Stimulated activated CD4-positive, alpha-beta T cell treated with anti-CD3 and anti-CD28 coated beads, TNF-alpha, amount 100 ng/mL, for 24 hours (primary cell): Measurements from ENCODE around the gene FAM222B.

Experiments
- DNase-seq, 3 experiments: peaks; one replicate each; pipeline ENCODE4 v3.0.0-alpha.2; 2020; ENCODE audit warnings: low read depth in 3 of 3

Gene FAM222B

GRCh38 chr17:28774206-28774605 is 68.4 kb downstream of the FAM222B start:
- DNase-seq: no peak

GRCh38 chr17:28773736-28774135 is 68.9 kb downstream of the FAM222B start:
- DNase-seq: no peak

- DNase-seq: no peak
Measured at GRCh38 chr17:28765038-28765437, 77.6 kb downstream of the FAM222B start.

GRCh38 chr17:28763804-28764266 is 78.8 kb downstream of the FAM222B start:
- peak; percentile 49 to 74 (median 67) for DNase-seq

- no peak for DNase-seq
Measured at GRCh38 chr17:28763137-28763799, 79.3 kb downstream of the FAM222B start.

- DNase-seq: no peak
Measured at GRCh38 chr17:28760601-28761562, 81.7 kb downstream of the FAM222B start.

DNA sequence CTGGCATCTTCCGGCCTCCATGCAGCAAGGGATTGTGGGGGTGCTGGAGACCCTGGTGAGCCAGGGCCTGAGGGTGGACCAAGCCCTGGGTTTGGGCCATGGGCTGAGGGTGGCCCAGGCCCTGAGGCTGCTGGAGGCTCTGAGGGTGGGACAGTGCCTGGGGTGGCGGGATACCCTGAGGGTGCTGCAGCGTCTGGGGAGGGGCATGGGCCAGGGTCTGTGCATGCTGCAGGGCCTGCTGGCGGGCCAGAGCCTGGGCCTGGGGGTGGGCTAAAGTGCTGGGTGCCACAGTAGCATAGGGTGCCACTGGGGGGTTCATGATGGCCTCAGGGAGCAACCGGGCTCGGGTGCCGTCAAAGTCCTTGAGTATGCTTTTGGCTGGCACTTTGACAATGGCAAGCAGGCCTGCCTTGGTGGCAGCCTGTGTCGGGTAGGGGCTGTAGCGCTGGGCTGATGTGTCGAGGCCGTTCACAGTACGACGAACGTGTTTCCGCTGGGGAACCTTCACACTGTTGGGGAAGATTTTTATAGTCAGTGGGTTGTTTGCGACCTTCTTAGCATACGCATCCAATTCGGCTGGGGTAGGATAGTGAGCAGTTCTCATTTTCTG is 83.2 kb downstream of the FAM222B start:
- no peak for DNase-seq

- no peak for DNase-seq
Measured at GRCh38 chr17:28758411-28759121, 84.0 kb downstream of the FAM222B start.

- no peak for DNase-seq
Measured at GRCh38 chr17:28756049-28756804, 86.4 kb downstream of the FAM222B start.

DNA sequence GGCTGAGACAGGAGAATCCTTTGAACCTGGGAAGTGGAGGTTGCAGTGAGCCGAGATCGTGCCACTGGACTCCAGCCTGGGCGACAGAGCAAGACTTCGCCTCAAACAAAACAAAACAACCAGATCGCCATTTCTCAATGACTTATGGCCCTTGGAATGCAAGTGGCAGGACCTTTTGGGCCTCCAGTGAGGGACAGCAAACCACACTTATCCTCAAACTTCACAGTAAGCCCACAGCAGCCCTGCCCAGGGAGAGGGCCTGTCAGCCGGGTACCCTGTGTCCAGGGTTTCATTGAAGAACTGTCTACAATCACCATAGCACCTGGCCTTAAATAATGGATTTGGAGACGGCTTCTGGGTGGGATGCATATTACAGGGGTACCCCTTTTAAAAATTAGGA is 87.1 kb downstream of the FAM222B start:
- no peak for DNase-seq

DNA sequence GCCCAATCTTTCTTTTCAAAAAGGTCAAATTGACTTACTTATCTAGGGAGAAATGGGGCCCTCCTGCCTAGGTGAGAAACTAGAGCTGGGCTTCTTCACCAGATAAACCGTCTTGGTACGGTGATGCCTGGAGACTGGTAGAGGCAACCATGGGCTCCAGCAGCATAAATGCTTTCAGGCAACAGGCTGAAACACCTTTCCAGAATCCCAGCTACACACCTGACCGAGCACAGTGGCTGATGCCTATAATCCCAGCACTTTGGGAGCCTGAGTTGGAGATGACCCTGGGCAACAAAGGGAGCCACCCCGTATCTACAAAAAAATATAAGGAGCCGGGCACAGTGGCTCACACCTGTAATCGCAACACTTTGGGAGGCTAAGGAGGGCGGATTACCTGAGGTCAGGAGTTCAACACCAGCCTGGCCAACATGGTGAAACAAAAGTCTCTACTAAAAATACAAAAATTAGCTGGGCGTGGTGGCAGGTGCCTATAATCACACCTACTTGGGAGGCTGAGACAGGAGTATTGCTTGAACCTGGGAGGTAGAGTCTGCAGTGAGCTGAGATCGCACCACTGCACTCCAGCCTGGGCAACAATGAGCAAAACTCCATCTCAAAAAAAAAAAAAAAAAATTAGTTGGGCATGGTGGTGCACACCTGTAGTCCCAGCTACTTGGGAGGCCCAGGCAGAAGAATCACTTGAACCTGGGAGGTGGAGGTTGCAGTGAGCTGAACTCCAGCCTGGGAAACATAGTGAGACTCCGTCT is 90.8 kb downstream of the FAM222B start:
- no peak for DNase-seq

DNA sequence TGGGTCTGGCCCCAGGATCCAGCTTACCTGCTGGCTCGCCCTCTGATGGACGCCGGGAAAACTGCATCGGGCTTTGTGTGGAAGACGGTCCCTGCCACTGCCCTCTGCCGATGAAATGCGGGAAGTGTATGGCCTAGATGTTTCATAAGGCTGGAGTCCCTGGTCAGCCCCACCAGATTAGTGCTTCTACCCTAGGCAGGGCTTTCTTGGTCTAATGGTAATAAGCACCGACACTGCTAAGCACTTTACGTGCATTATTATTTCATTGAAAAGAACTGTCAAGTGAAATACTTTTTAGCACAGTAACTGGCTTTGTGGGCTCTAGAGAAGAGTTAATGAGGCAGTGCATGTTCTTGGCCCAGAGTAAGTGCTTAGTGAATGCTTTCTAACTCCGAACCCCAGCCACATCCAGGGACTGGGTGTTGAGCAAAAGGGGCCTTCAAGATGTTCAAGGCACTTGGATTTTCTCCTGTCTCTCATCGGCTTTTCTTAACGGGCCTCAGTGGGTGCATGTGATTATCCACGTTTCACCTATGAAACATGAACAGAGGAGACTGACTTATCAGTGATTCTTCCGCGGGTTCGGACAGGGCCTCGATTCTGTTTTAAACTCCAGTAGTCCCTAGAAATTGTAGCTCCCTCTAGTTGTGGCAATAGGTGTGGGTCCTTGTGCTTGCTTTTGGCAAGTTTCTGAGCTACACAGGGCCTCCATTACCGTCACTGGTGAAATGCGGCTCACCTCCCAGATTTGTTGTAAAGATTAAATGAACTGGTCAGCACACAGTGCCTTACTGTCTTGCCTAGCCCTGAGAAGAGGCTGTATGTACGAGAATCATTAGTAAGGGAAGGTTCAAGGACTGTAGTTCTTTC is 92.2 kb downstream of the FAM222B start:
- peak; percentile 69 to 88 (median 85) for DNase-seq

- no peak for DNase-seq
Measured at GRCh38 chr17:28749516-28750177, 92.9 kb downstream of the FAM222B start.

- no peak for DNase-seq
Measured at GRCh38 chr17:28748852-28749515, 93.6 kb downstream of the FAM222B start.

DNA sequence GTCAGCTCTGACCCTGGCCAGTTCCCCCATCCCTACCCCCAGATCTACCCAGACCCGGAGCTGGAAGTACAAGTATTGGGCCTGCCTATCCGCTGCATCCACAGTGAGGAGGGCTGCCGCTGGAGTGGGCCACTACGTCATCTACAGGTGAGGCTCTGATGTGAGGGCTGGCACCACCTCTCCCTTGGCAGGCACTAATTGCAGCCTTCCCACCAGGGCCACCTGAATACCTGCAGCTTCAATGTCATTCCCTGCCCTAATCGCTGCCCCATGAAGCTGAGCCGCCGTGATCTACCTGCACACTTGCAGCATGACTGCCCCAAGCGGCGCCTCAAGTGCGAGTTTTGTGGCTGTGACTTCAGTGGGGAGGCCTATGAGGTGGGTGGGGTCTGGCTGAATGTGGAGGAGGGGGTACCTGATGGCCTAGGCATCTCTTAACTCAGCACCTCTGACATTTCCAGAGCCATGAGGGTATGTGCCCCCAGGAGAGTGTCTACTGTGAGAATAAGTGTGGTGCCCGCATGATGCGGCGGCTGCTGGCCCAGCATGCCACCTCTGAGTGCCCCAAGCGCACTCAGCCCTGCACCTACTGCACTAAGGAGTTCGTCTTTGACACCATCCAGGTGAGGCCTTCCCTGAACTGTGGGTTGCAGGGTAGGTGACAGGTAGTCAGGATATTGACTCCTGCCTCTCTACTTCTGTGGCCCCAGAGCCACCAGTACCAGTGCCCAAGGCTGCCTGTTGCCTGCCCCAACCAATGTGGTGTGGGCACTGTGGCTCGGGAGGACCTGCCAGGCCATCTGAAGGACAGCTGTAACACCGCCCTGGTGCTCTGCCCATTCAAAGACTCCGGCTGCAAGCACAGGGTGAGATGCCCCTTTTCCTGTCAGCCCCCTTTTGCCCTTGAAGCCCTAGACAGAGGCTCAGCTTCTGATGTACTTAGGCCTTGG is 94.5 kb downstream of the FAM222B start:
- DNase-seq: no peak

DNA sequence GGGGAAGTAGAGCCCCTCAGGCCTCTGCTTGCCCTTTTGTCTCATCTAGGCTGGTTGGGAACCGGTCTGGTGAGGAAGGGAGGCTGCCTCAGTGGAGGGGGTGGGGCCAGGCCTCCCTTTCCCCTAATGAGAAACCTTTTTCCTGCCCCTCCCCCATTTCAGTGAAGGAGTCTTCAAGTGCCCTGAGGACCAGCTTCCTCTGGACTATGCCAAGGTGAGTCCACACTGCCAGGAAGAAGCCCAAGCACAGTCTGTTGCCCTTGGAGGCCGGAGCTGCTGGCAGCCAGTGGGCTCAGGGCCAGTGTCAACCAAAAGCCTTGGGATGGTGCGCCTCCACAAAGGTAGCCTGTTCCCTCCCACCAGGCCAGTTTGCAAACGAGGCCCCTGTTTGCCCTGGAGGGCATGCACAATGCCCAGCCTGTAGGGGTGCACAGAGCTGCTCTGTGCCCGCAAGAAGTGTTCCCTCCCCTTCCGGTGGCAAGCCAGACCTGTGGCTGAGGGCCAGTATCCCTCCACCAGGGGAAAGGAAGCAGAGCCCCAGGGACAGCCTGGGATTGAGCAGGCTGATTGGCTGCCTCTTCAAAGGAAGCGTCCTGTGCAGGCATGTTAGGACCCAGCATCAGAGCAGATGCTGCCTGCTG is 95.4 kb downstream of the FAM222B start:
- DNase-seq: no peak
